Embryonic facial prominence (tissue), 1 donor: ENCODE data around the gene CFAP47.
"Not testable (repeated sequence)": the region's sequence is repeated elsewhere in the genome, so short reads cannot be mapped to it uniquely, and the experiment has no call there.

Experiments used
- DNase-seq: peaks from one replicate; pipeline ENCODE4 v3.0.0-alpha.2; 2016; ENCODE audit errors: extremely low spot score

The CFAP47 gene

DNA sequence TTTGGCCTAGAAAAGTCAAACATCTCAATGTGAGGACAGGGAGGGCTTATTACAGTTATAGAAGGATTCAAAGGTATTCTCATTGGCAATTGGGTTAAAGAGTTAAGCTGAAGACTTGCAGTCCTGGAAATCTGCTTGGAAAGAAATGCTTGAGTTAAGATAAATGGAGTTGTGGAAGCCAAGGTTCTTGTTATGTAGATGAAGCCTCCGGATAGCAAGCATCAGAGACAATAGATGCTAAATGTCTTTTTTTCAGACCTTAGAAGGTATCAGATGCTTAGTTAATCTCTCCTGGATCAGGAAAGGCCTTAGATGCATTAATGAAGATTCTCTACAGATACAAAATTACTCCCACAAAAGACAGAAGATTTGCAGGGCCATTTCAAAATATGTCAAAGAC, 299.3 kb downstream of the CFAP47 start:
- no peak for DNase-seq

DNA sequence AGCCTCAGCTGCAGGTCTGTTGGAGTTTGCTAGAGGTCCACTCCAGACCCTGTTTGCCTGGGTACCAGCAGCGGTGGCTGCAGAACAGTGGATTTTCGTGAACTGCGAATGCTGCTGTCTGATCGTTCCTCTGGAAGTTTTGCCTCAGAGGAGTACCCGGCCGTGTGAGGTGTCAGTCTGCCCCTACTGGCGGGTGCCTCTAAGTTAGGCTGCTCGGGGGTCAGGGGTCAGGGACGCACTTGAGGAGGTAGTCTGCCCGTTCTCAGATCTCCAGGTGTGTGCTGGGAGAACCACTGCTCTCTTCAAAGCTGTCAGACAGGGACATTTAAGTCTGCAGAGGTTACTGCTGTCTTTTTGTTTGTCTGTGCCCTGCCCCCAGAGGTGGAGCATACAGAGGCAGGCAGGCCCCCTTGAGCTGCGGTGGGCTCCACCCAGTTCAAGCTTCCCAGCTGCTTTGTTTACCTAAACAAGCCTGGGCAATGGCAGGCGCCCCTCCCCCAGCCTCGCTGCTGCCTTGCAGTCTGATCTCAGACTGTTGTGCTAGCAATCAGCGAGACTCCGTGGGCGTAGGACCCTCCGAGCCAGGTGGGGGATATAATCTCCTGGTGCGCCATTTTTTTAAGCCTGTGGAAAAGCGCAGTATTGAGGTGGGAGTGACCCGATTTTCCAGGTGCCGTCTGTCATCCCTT, 315.4 kb downstream of the CFAP47 start:
- not testable (repeated sequence) for DNase-seq

DNA sequence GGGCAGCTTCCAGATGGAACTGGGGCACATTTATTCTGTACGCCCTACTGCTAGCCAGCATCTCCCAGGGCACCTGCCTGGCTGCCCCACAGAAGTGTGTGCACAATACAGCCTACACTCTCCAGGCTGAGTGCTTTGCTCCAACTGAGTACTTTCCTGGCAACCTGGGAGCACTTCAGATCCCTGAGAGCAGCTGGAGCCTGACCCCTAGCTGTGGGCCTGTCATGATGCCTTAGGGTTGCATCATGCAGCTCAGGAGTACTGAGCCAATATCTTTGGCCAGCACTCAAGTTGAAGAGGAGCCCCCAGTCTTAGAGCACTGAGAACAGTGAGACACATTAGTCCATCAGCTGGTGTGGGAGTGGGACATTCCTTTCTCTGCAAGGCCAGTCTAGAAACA, 321.9 kb downstream of the CFAP47 start:
- DNase-seq: no peak

DNA sequence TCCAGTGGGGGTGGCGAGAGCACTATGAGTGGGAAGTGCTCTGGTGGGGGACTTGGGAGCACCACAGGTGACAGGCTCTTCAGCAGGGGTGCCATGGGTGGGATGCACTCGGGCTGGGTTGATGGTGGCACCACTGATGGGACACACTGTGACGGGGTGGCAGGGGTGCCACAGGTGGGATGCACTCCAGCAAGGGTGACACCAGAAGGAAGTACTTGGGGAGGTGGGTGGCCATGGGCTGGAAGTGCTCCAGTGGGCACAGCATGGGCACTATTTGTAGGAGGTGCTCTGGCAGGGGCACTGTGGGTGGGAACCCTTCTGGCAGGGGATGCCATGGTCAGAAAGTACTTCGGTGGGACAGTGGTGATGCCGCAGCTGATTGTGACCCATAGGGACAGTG, 346.6 kb downstream of the CFAP47 start:
- DNase-seq: no peak

DNA sequence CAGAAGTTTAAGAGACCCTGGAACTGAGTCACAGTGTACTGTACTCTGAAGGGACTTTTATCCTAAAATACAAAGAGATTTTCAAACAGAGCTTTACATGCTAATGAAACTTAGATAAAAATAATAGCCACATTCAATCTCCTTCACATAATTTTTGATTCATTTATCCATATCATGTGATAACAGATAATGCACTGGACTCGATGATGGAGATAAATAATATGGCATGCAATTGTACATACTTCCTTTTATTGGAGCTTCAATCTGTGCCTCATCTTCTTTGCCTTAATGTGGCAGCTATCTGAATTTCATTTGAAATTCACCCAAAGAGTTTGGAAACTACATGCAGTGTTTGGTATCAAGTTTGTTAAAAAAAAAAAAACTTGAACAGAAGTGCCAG, 390.6 kb downstream of the CFAP47 start:
- no peak for DNase-seq

DNA sequence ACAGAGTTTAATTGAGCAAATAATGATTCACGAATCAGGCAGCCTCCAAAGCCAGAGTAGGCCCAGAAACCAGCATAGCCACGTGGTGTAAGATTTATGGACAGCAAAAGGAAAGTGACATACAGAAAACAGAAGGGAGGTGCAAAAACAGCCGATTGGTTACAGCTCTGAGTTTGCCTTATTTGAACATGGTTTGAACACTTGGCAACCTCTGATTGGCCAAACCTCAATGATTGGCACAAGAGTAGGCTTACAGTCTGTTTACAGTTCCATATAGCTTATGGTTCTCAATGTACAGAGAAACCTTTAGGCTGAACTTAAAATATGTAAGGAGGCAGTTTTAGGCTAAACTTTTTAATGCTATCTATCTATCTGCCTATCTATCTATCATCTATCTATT, 394.8 kb downstream of the CFAP47 start:
- DNase-seq: no peak

DNA sequence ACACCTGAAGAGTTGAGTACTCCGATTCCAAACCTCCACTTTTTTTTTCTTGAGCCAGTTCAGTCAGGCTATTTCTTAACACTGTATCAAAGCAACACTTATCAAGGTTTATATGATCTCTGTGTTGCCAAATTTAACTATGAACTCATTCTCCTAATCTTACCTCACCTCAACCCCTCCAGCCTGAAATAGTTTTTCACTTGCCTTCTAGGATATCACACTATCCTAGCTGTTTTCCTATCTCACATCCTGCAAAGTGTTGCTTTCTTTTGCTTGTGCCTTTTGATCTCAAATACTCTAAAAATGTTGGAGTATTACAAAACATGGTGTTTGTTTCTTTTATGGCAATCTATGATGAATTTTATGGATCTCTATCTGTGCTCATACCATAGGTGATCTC, 415.0 kb downstream of the CFAP47 start:
- no peak for DNase-seq

DNA sequence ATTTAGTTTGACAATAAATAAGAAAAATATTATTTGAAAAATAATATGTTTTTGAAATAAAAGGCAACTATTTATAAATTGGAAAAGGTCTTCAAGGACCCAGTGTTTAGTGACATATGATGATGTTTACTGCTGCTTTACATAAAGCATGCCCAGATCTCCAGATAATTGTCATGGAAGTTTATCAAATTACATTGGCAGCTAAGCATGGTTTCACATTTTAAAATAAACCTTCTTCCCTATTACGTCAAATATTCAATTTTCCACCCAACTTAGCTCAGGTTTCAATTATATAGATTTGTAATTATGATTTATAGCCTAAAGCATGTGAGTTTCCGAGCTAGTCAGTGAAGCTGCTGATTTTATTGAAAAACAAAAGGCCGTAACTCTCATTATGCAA, 417.2 kb downstream of the CFAP47 start:
- no peak for DNase-seq

DNA sequence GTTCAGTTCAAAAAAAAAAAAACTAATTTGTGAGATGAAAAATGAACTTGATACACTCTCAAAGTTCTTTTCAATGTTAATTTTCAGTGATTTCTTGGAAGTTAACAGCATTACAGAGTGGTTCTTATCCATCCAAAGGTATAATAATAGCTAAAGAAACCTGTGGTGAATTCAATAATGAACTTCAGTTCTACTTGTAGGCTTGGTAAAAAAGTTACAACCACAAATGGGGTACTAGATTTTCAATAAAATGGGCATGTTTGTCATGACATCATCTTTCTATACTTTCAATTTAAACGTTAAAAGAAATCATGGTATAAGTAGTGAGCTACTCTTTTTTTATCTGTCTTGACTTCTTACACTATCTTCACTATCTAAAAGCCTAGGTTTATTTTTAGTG, 424.8 kb downstream of the CFAP47 start:
- no peak for DNase-seq

DNA sequence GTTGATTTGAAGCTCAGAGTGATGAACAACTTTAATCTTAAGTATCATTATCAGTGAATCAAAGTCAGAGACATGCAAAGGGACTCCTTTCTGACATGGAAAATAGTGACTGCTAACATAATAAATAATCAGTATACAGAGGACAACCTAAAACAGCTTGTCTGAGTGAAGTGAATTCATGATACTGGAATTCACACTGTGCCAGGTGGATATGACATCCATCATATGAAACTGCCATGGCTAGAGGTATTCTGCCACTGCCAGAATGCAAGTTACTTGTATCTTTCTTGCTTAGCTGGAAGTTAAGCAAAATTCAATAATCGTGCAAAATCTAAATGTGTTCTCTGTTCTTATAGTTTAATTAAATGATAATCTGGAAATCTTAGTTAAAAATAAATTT, 429.0 kb downstream of the CFAP47 start:
- no peak for DNase-seq

DNA sequence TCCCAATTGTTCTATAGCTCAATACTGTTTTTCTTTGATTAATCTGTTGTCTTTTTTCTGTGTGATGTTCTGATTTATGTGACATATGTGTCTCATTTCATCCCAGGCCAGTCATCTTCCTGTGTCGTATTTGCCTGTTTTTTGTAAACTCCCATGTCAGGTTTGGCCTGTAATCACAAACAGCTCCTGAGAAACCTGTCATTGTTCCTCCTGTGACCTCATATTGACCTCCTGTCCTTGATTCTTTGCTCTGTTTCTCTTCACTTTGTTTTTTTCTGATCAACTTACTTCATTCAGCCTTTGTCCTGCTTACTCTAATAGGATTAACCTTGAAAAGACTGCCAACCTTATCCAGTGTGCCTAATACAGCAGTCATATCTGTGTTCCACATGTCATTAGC, 438.3 kb downstream of the CFAP47 start:
- DNase-seq: no peak

DNA sequence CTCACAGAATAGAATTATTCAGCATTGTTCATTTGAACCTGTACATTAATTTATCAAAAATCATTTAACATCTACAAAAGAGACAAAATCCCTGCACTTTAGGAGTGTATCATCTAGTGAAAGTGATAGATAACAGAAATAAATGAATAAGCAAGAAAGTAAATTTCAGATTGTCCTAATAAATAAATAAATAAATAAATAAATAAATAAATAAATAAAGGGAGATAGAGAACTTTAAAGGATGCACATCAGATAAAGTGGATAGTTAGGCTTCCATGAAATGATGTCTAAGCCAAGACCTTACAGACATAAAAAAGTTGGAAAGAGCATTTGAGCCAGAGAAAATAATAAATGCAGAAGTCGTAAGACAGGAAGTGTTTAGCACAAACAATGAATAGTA, 444.7 kb downstream of the CFAP47 start:
- DNase-seq: no peak

DNA sequence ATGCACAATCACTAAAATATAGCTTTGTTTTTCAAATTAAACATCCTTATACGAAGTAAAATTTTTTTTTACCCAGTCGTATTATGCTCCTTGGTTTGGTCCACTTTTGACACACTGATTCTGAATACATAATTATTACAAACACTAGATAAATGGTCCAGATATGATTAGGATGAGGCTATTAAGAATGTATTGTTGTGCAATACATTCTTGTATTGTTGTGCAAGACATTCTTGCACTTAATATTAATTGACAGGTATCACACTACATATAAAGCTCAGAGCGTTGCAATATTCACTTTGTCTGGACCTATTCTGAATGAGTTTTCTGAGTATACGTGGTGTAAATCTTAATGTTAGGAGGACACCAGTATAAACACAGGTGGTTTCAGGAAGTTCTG, 464.0 kb downstream of the CFAP47 start:
- no peak for DNase-seq

DNA sequence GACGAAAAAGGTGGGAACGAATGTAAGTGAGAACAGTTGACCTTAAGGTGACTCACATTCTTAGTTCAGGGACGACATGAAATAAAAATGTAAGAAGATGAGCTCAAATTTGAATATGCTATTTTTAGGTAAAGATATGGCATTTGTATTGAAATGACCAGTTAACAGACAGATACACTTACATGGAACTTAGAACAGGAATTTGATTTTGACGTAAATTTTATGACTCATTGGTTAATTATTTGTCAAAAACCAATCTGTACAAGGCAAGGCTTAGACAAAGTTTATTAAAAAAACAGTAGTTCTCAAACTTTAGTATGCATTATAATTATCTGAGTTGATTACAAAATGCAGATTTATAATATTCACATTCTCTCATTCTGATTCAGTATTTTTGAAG, 469.4 kb downstream of the CFAP47 start:
- no peak for DNase-seq

DNA sequence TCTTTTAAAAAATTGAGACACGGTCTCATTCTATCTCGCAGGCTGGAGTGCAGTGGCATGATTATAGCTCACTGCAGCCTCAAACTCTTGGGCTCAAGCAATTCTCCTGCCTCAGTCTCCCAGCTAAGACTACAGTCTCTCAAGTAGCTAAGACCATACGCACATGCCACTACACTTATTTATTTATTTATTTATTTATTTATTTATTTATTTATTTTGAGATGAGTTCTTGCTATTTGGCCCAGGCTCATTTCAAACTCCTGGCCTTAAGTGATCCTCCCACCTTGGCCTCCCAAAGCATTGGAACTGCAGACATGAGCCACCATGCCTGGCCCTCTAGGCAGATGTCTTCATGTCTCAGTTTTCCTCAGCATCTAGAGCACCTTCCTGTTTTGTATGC, 482.2 kb downstream of the CFAP47 start:
- no peak for DNase-seq

DNA sequence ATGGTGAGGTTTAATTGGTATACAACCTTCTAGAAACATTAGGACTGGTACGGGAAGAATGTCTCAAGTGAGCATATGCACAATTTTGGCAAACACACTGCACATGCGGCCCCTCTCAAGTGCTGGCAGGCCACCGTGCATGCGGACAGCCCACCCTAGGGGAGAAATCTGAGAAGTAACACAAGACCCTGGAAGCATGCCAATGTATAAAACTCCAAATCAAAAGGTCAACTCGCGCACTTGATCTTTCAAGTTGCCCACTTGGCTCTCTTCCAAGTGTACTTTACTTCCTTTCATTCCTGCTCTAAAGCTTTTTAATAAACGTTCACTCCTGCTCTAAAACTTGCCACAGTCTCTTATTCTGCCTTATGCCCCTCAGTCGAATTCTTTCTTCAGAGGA, 488.3 kb downstream of the CFAP47 start:
- no peak for DNase-seq

DNA sequence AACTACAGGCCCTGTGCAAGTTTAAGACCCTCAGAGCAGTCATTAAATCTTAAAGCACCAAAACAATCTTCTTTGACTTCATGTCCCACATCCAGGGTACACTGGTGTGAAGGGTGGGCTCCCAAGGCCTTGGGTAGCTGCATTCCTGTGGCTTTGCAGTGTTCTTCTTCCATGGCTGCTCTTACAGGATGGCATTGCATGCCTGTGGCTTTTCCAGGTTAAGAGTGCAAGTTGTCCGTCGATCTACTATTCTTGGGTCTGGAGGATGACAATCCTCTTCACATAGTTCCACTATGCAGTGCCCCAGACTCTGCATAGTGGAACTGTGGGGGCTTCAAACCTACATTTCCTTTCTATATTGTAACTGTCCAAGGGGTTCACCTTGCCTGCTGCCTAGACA, 494.5 kb downstream of the CFAP47 start:
- no peak for DNase-seq

DNA sequence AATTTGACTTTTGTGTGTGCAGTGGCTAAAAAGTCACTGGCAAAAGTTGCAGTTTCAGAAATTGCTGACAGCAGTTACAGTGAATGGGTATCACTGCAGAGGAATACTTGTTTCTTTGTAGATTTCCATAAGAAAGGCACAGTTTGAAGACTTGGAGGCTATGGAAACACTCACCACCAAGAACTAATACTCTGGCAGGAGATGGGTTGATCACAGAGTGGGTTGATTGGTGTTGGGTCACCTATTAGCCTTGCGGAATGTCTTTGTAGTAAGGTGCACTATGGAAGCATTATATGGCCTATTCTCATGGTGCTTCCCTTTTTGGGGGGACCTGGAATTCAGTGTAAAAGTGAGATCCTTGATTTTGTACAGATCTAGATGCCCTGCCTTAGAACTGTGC, 502.8 kb downstream of the CFAP47 start:
- DNase-seq: no peak

DNA sequence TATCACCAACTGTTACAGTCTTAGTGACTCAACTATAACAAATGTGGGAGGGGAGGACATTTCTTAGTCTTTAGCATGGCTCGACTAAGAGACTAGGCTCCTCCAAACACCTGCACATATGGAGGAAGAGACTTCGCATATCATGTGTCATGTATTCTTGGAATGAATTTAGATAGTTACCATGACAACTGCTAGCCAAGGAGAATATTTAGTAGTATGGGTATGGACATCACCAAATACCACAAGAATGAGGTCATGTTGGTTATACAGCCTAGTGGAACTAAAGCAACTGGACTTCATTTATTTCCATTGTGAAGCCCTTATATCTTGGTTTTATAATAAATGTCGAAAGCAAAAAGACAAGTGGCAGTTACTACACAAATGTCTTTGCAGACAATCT, 512.3 kb downstream of the CFAP47 start:
- no peak for DNase-seq

DNA sequence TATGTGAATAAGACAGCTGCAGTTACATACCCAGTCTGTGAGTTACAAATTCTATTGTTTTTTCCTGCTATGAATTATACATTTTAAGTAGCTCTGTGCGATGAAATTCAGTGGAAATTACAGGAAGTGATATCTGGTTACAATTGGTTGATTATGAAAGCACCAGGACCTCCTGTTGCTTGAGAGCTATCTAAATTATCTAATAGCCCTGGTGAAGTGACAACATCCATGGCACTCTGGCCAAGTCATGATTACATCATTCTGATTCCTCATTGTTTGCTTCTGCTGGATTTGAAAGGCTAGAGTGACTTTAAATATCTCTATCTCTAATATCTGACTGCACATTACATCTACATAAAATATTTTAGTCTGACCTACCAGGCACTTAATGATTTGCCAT, 515.0 kb downstream of the CFAP47 start:
- no peak for DNase-seq
